ENCODE measurements around the gene SLC25A25.

SLC25A25 gene

DNA sequence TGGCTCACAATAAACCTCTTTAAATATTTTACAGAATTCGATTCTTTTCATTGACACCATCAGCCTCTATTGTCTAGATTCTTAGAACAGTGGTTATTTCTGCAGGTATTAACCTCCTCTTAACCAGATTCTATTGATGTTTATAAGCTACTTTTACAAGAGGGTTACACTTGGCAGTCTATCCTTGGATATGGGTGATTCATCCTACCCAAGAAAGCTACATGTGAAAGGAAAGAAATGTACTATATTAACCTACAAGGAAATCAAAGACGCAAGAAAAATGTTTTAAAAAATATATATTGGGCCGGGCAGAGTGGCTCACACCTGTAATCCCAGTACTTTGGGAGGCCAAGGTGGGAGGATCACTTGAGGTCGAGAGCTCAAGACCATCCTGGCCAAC, 16.7 kb downstream of the SLC25A25 start:
- TF ChIP-seq, protein P1, sequence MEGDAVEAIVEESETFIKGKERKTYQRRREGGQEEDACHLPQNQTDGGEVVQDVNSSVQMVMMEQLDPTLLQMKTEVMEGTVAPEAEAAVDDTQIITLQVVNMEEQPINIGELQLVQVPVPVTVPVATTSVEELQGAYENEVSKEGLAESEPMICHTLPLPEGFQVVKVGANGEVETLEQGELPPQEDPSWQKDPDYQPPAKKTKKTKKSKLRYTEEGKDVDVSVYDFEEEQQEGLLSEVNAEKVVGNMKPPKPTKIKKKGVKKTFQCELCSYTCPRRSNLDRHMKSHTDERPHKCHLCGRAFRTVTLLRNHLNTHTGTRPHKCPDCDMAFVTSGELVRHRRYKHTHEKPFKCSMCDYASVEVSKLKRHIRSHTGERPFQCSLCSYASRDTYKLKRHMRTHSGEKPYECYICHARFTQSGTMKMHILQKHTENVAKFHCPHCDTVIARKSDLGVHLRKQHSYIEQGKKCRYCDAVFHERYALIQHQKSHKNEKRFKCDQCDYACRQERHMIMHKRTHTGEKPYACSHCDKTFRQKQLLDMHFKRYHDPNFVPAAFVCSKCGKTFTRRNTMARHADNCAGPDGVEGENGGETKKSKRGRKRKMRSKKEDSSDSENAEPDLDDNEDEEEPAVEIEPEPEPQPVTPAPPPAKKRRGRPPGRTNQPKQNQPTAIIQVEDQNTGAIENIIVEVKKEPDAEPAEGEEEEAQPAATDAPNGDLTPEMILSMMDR (IDR thresholded peaks at IDR 0.05; ENCODE audit: control insufficient read depth, insufficient read depth, low read depth, low read length, missing control alignments) = no peak
- H3K4me3 ChIP-seq (ENCODE audit: control insufficient read depth, low read depth, low read length) = no peak overlapping the region
- DNase-seq (ENCODE audit: low read depth) = no peak

DNA sequence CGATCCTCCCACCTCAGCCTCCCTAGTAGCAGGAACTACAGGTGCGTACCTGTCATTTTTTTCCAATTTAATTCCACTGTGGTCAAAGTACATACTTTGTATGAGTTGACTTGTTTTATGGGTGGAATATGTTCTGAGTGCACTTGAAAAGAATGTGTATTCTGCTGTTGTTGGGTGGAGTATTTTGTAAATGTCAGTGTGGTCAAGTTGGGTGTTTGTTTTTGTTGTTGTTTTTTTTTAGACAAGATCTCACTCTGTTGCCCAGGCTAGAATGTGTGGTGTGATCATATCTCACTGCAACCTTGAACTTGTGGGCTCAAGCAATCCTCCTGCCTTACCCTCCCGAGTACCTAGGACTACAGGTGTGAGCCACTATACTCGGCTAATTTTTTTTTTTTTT, 17.9 kb downstream of the SLC25A25 start:
- H3K4me3 ChIP-seq (ENCODE audit: control insufficient read depth, low read depth, low read length) = no peak overlapping the region
- no peak for DNase-seq (ENCODE audit: low read depth)
- TF ChIP-seq, protein P1 (IDR thresholded peaks at IDR 0.05; ENCODE audit: control insufficient read depth, insufficient read depth, low read depth, low read length, missing control alignments) = no peak

DNA sequence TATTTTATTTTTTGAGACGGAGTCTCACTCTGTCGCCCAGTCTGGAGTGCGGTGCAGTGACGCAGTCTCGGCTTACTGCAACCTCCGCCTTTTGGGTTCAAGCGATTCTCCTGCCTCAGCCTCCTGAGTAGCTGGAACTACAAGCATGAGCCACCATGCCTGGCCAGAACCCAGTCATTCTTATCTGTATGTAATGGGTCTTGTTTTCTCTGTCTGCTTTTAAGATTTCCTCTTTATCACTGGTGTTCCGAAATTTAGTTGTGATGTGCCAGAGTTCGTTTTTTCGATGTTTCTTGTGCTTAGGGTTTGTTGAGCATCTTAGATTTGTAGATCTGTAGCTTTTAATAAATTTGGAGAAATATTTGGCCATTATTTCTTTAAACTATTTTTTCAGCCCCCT, 19.2 kb downstream of the SLC25A25 start:
- H3K4me3 ChIP-seq (ENCODE audit: control insufficient read depth, low read depth, low read length) = no peak overlapping the region
- no peak for DNase-seq (ENCODE audit: low read depth)
- TF ChIP-seq, protein P1 (IDR thresholded peaks at IDR 0.05; ENCODE audit: control insufficient read depth, insufficient read depth, low read depth, low read length, missing control alignments) = no peak

DNA sequence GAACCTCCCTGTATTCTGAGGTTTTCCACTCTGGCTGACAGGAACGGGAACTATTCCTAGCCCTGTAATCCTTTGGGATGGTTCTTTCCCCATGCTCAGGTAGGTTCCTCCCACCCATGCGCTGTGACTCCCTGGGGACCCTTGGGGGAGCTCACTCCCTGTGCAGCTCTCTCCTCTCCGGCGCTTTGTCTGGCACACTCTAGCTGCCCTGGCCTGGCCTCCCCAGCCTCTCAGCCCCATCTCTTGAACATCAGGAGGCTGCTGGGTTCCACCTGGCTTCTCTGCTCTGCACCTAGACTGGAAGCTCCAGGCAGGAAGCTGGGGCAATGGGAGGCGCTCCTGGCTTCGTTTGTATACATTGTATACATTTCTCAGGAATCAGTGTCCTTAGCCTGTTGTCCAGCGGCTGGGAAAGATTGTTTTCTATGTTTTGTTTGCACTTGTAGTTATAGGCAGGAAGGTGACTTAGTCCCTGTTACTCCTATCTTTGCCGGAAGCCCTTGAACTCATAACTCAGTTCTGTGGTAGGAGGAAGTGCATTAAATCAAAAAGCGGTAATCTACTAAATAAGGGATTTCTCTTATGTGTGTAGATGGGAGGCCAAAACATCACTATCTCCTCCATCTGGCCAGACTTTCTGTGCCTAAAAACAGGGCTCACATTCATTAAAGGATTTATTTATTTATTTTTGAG, 20.4 kb downstream of the SLC25A25 start:
- no peak overlapping the region for H3K4me3 ChIP-seq (ENCODE audit: control insufficient read depth, low read depth, low read length)
- TF ChIP-seq, protein P1 (IDR thresholded peaks at IDR 0.05; ENCODE audit: control insufficient read depth, insufficient read depth, low read depth, low read length, missing control alignments) = no peak
- no peak for DNase-seq (ENCODE audit: low read depth)

DNA sequence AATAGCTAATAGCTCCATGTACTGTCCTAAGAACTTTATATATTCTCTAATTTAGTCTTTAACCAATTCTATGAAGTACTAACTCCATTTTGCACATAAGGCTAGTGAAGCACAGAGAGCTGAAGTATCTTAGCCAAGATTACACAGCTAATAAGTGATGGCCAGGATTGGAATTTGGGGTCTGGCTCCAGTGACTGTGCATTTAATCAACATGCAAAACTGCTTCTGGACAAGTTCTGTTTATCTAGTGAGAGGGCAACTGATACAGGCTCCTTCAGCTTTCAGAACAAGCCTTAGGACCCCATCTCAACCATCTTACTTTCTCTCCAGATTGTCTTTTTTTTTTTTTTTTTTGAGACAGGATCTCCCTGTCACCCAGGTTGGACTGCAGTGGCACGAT, 21.3 kb downstream of the SLC25A25 start:
- H3K4me3 ChIP-seq (ENCODE audit: control insufficient read depth, low read depth, low read length) = no peak overlapping the region
- DNase-seq (ENCODE audit: low read depth) = no peak
- TF ChIP-seq, protein P1 (IDR thresholded peaks at IDR 0.05; ENCODE audit: control insufficient read depth, insufficient read depth, low read depth, low read length, missing control alignments) = no peak

DNA sequence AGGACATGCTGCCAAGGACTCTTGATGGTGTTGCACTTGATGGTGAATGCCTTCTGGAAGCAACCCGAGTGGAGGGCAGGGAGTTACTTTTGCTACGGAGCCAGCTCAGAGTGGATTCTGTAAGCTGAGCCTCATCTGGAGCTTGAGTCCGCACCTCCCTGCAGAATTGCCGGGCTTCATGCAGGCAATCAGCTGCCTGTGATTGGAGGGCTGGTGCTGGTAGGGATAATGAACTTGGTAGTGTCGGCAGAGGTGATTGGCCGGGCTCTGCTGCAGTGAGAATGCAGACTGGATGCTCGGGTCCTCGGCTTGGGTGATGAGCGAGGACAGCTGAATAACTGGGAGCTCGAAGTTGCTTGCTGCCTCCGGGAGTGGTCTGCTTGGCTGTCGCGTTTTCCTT, 23.1 kb downstream of the SLC25A25 start:
- TF ChIP-seq, protein P1 (IDR thresholded peaks at IDR 0.05; ENCODE audit: control insufficient read depth, insufficient read depth, low read depth, low read length, missing control alignments) = no peak
- peak overlapping the region; percentile 46 for H3K4me3 ChIP-seq (ENCODE audit: control insufficient read depth, low read depth, low read length)
- peak; percentile 77 for DNase-seq (ENCODE audit: low read depth)

All from AG09309 (cell line).